H9 (cell line): Measurements from ENCODE around the gene HSD3B1. TPM values are rescaled to one million over a fixed set of nuclear protein-coding genes. Genes with fewer than 3 reads are reported as not detected.

Source experiments
- DNase-seq: peaks from one replicate; pipeline ENCODE4 v3.0.0-alpha.2; 2017
- H2AFZ ChIP-seq: one replicate; pipeline ENCODE4 v1.6.1; 2013; ENCODE audit warnings: mild to moderate bottlenecking, low read length, control low read depth, moderate library complexity
- H2AK5ac ChIP-seq: 2 replicates; pipeline ENCODE4 v1.6.1; 2013; ENCODE audit warnings: low read length, control low read depth, mixed read lengths; ENCODE audit not compliant: insufficient read length
- H2BK120ac ChIP-seq: one replicate; pipeline ENCODE4 v1.6.1; 2013; ENCODE audit warnings: low read depth, mild to moderate bottlenecking, low read length, control low read depth, inconsistent platforms; ENCODE audit not compliant: poor library complexity, severe bottlenecking
- H2BK12ac ChIP-seq: 2 replicates; pipeline ENCODE4 v1.6.1; 2013; ENCODE audit warnings: low read length, control low read depth, mixed read lengths, low read depth; ENCODE audit not compliant: insufficient read length
- H2BK15ac ChIP-seq: 2 replicates; pipeline ENCODE4 v1.6.1; 2013; ENCODE audit warnings: low read depth, low read length, control low read depth
- H2BK20ac ChIP-seq: one replicate; pipeline ENCODE4 v1.6.1; 2013; ENCODE audit warnings: low read depth, mild to moderate bottlenecking, low read length, control low read depth, inconsistent platforms; ENCODE audit not compliant: poor library complexity, severe bottlenecking
- H2BK5ac ChIP-seq: 2 replicates; pipeline ENCODE4 v1.6.1; 2013; ENCODE audit warnings: low read length, control low read depth, mixed read lengths; ENCODE audit not compliant: insufficient read length
- H3K14ac ChIP-seq: 2 replicates; pipeline ENCODE4 v1.6.1; 2013; ENCODE audit warnings: low read length, control low read depth; ENCODE audit not compliant: insufficient read depth
- H3K18ac ChIP-seq: 2 replicates; pipeline ENCODE4 v1.6.1; 2013; ENCODE audit warnings: low read depth, mild to moderate bottlenecking, mixed read lengths, low read length, control low read depth; ENCODE audit not compliant: insufficient read length
- H3K23ac ChIP-seq: 2 replicates; pipeline ENCODE4 v1.6.1; 2013; ENCODE audit warnings: low read length, control low read depth, mixed read lengths, low read depth; ENCODE audit not compliant: insufficient read length
- H3K23me2 ChIP-seq: 2 replicates; pipeline ENCODE4 v1.6.1; 2013; ENCODE audit warnings: low read depth, mild to moderate bottlenecking, mixed read lengths, low read length, control low read depth; ENCODE audit not compliant: insufficient read length, poor library complexity, severe bottlenecking
- H3K27ac ChIP-seq: 2 replicates; pipeline ENCODE4 v1.5.1; 2013; ENCODE audit warnings: low read length, control low read depth, mixed read lengths, low read depth; ENCODE audit not compliant: insufficient read length
- H3K27me3 ChIP-seq: 2 replicates; pipeline ENCODE4 v1.6.1; 2013; ENCODE audit warnings: low read length, control low read depth, inconsistent platforms; ENCODE audit not compliant: insufficient read depth
- H3K4ac ChIP-seq: 2 replicates; pipeline ENCODE4 v1.6.1; 2013; ENCODE audit warnings: low read depth, mild to moderate bottlenecking, control low read depth, inconsistent platforms, low read length, moderate library complexity
- H3K4me1 ChIP-seq: 2 replicates; pipeline ENCODE4 v1.6.1; 2013; ENCODE audit warnings: low read length, control low read depth, inconsistent platforms; ENCODE audit not compliant: insufficient read depth
- H3K4me2 ChIP-seq: 2 replicates; pipeline ENCODE4 v1.6.1; 2013; ENCODE audit warnings: low read length, control low read depth, mixed read lengths; ENCODE audit not compliant: insufficient read length, insufficient read depth
- H3K56ac ChIP-seq: 2 replicates; pipeline ENCODE4 v1.6.1; 2013; ENCODE audit warnings: low read depth, mild to moderate bottlenecking, mixed read lengths, low read length, control low read depth; ENCODE audit not compliant: insufficient read length
- H3K79me1 ChIP-seq: 2 replicates; pipeline ENCODE4 v1.6.1; 2013; ENCODE audit warnings: low read depth, mild to moderate bottlenecking, moderate library complexity, low read length, control low read depth, inconsistent platforms; ENCODE audit not compliant: insufficient read depth, poor library complexity, severe bottlenecking
- H3K79me2 ChIP-seq: 2 replicates; pipeline ENCODE4 v1.6.1; 2013; ENCODE audit warnings: low read length, control low read depth, inconsistent platforms; ENCODE audit not compliant: insufficient read depth
- H3K9ac ChIP-seq: 2 replicates; pipeline ENCODE4 v1.6.1; 2013; ENCODE audit warnings: low read length, control low read depth, mixed read lengths; ENCODE audit not compliant: insufficient read length; ENCODE audit errors: extremely low read depth
- H3K9me3 ChIP-seq: one replicate; pipeline ENCODE4 v1.6.1; 2013; ENCODE audit warnings: low read depth, low read length, inconsistent platforms; ENCODE audit not compliant: control insufficient read depth
- H3T11ph ChIP-seq: one replicate; pipeline ENCODE4 v1.6.1; 2013; ENCODE audit warnings: mild to moderate bottlenecking, low read length, control low read depth, inconsistent platforms
- H4K20me1 ChIP-seq: one replicate; pipeline ENCODE4 v1.6.1; 2013; ENCODE audit not compliant: control insufficient read depth, insufficient read length, insufficient read depth
- H4K5ac ChIP-seq: 2 replicates; pipeline ENCODE4 v1.6.1; 2013; ENCODE audit warnings: low read depth, mild to moderate bottlenecking, mixed read lengths, low read length, control low read depth; ENCODE audit not compliant: insufficient read length
- H4K8ac ChIP-seq: replicated peaks from 2 replicates; pipeline ENCODE4 v1.6.1; 2013; ENCODE audit warnings: low read length, control low read depth, mixed read lengths, low read depth; ENCODE audit not compliant: insufficient read length
- H4K91ac ChIP-seq: 2 replicates; pipeline ENCODE4 v1.6.1; 2013; ENCODE audit warnings: low read depth, mild to moderate bottlenecking, moderate library complexity, mixed read lengths, low read length, control low read depth; ENCODE audit not compliant: insufficient read length
- H3K27ac Mint-ChIP-seq, 3 experiments: 2 replicates in 2 of 3; 3 replicates in 1 of 3; pipeline ENCODE4 v1.8.0; 2020 to 2021; ENCODE audit warnings: mixed read lengths in 3 of 3, mild to moderate bottlenecking in 1 of 3, moderate library complexity in 1 of 3
- H3K27me3 Mint-ChIP-seq: 2 replicates; pipeline ENCODE4 v1.8.0; 2021; ENCODE audit warnings: low read depth, mild to moderate bottlenecking, moderate library complexity, mixed read lengths
- H3K36me3 Mint-ChIP-seq, 3 experiments: 2 replicates in 2 of 3; 3 replicates in 1 of 3; pipeline ENCODE4 v1.8.0; 2020 to 2021; ENCODE audit warnings: low read depth in 3 of 3, mixed read lengths in 3 of 3; ENCODE audit not compliant: insufficient read depth in 1 of 3
- H3K4me1 Mint-ChIP-seq, 2 experiments: 2 replicates each; pipeline ENCODE4 v1.8.0; 2020; ENCODE audit warnings: mixed read lengths in 2 of 2
- H3K4me3 Mint-ChIP-seq, 2 experiments: 2 replicates in 1 of 2; 3 replicates in 1 of 2; pipeline ENCODE4 v1.8.0; 2020 to 2021; ENCODE audit warnings: mild to moderate bottlenecking in 2 of 2, mixed read lengths in 2 of 2, moderate library complexity in 1 of 2
- H3K9me3 Mint-ChIP-seq, 2 experiments: 2 replicates in 1 of 2; 3 replicates in 1 of 2; pipeline ENCODE4 v1.8.0; 2020; ENCODE audit warnings: mild to moderate bottlenecking in 2 of 2, mixed read lengths in 2 of 2, moderate library complexity in 1 of 2
- WGBS: extraction: QIAGEN DNeasy Blood & Tissue Kit; methylation state at CpG from one replicate; pipeline ENCODE4 v1.1.7; 2013; ENCODE audit warnings: missing lambda C conversion rate, low lambda C conversion rate, mixed read lengths; ENCODE audit not compliant: insufficient read length; ENCODE audit errors: extremely low coverage; 5-methylcytosine and 5-hydroxymethylcytosine counted together
- total RNA-seq: library from RNA; stranded (reverse); gene quantifications from 2 replicates; pipeline ENCODE4 v1.2.1, GENCODE V29; 2021
- TF ChIP-seq, protein P1 (sequence below): fragments of 200-600 bp; sonication (generic); conservative IDR thresholded peaks from 3 replicates; pipeline ENCODE4 v1.8.0; 2021; ENCODE audit warnings: antibody characterized with exemption, mild to moderate bottlenecking

The HSD3B1 gene
- total RNA-seq, 1 experiment from 2014 or later, result not detected

DNA sequence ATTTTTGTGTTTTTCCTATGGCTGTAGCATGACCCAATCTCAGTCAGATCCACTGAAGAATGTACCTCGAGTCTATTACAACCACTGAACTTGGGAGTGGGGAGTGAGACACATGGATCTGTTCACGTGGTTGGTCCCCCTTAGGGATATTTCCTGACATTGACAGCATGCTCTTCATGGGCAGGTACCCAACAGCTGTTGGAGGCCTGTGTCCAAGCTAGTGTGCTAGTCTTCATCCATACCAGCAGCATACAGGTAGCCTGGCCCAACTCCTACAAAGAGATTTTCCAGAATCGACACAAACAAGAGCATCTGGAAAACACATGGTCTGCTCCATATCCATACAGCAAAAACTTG lies 34.2 kb upstream of the HSD3B1 start:
- Histone ChIP-seq H3K23ac (no peak overlapping the region), H3K14ac (no peak overlapping the region), H3K18ac (no peak overlapping the region), H3K4me2 (no peak overlapping the region), H3T11ph (no peak overlapping the region), H3K27me3 (no peaks in the 10 kb centered on the region), H4K20me1 (no peaks in the 10 kb centered on the region), H2BK5ac (no peak overlapping the region), H3K9ac (no peak overlapping the region), H2BK15ac (no peak overlapping the region), H4K5ac (no peak overlapping the region), H3K27ac (no peak overlapping the region), H3K9me3 (no peaks in the 10 kb centered on the region), H2AFZ (no peak overlapping the region), H3K79me2 (no peaks in the 10 kb centered on the region), H2BK12ac (no peak overlapping the region), H4K8ac (no peak overlapping the region), H2BK20ac (no peak overlapping the region), H3K4me1 (no peaks in the 10 kb centered on the region), H4K91ac (no peak overlapping the region), H3K4ac (no peak overlapping the region), H3K56ac (no peak overlapping the region), H3K23me2 (no peaks in the 10 kb centered on the region), H2BK120ac (no peak overlapping the region), H3K79me1 (no peaks in the 10 kb centered on the region), H2AK5ac (no peak overlapping the region)
- no CpG with 5 or more reads among the region's 3 CpGs for WGBS
- Mint-ChIP-seq H3K4me1 (peaks cover 9% of the 10 kb centered on the region in 2 experiments), H3K27me3 (peaks cover 5% of the 10 kb centered on the region; the same call in 1 of the 2 replicates), H3K4me3 (no peak overlapping the region), H3K36me3 (no peaks in the 10 kb centered on the region), H3K9me3 (no peaks in the 10 kb centered on the region), H3K27ac (no peak overlapping the region)
- DNase-seq, result no peak
- TF ChIP-seq, protein P1, sequence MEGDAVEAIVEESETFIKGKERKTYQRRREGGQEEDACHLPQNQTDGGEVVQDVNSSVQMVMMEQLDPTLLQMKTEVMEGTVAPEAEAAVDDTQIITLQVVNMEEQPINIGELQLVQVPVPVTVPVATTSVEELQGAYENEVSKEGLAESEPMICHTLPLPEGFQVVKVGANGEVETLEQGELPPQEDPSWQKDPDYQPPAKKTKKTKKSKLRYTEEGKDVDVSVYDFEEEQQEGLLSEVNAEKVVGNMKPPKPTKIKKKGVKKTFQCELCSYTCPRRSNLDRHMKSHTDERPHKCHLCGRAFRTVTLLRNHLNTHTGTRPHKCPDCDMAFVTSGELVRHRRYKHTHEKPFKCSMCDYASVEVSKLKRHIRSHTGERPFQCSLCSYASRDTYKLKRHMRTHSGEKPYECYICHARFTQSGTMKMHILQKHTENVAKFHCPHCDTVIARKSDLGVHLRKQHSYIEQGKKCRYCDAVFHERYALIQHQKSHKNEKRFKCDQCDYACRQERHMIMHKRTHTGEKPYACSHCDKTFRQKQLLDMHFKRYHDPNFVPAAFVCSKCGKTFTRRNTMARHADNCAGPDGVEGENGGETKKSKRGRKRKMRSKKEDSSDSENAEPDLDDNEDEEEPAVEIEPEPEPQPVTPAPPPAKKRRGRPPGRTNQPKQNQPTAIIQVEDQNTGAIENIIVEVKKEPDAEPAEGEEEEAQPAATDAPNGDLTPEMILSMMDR, result no peak
